Measurements from ENCODE around the gene INPP5A.

DNA sequence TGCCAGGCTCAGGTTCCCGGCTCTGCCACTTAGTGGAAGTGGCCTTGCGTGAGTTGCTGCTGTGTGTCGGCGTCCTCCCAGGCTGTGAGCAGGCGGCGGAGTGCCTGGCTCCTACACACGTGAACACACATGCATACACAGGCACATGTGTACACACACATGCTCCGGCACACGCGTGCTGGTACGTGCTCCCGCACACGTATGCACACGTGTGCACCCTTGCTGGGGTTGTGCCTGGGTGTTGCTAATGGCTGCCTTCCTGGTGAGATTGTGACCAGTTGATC is 107.6 kb downstream of the INPP5A start:
- no peak for TF ChIP-seq EZH2 (IDR thresholded peaks at IDR 0.05; ENCODE audit: borderline replicate concordance)
- TF ChIP-seq, protein P1, sequence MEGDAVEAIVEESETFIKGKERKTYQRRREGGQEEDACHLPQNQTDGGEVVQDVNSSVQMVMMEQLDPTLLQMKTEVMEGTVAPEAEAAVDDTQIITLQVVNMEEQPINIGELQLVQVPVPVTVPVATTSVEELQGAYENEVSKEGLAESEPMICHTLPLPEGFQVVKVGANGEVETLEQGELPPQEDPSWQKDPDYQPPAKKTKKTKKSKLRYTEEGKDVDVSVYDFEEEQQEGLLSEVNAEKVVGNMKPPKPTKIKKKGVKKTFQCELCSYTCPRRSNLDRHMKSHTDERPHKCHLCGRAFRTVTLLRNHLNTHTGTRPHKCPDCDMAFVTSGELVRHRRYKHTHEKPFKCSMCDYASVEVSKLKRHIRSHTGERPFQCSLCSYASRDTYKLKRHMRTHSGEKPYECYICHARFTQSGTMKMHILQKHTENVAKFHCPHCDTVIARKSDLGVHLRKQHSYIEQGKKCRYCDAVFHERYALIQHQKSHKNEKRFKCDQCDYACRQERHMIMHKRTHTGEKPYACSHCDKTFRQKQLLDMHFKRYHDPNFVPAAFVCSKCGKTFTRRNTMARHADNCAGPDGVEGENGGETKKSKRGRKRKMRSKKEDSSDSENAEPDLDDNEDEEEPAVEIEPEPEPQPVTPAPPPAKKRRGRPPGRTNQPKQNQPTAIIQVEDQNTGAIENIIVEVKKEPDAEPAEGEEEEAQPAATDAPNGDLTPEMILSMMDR (IDR thresholded peaks at IDR 0.05; ENCODE audit: poor library complexity): no peak
